GM12872 (cell line): ENCODE results near the gene NME4.

ENCODE experiments used
- TF ChIP-seq, protein P1 (sequence below): IDR thresholded peaks from 3 replicates; pipeline ENCODE4 v1.5.1; 2011; ENCODE audit warnings: low read depth, mild to moderate bottlenecking, low read length, moderate library complexity; ENCODE audit not compliant: insufficient read depth

NME4 gene

GRCh38 chr16:396199-396598 is 800 bp upstream of the NME4 start:
- TF ChIP-seq, protein P1, sequence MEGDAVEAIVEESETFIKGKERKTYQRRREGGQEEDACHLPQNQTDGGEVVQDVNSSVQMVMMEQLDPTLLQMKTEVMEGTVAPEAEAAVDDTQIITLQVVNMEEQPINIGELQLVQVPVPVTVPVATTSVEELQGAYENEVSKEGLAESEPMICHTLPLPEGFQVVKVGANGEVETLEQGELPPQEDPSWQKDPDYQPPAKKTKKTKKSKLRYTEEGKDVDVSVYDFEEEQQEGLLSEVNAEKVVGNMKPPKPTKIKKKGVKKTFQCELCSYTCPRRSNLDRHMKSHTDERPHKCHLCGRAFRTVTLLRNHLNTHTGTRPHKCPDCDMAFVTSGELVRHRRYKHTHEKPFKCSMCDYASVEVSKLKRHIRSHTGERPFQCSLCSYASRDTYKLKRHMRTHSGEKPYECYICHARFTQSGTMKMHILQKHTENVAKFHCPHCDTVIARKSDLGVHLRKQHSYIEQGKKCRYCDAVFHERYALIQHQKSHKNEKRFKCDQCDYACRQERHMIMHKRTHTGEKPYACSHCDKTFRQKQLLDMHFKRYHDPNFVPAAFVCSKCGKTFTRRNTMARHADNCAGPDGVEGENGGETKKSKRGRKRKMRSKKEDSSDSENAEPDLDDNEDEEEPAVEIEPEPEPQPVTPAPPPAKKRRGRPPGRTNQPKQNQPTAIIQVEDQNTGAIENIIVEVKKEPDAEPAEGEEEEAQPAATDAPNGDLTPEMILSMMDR, result no peak

GRCh38 chr16:396605-397004 is 394 bp upstream of the NME4 start:
- TF ChIP-seq, protein P1, result no peak

- TF ChIP-seq, protein P1, result peak; percentile 41; the same call in 1 of the 3 replicates
These were observed 835 bp downstream of the NME4 start for GRCh38 chr16:397736-398332.

- TF ChIP-seq, protein P1, result no peak
These were observed 1.8 kb downstream of the NME4 start for GRCh38 chr16:398561-399339.

DNA sequence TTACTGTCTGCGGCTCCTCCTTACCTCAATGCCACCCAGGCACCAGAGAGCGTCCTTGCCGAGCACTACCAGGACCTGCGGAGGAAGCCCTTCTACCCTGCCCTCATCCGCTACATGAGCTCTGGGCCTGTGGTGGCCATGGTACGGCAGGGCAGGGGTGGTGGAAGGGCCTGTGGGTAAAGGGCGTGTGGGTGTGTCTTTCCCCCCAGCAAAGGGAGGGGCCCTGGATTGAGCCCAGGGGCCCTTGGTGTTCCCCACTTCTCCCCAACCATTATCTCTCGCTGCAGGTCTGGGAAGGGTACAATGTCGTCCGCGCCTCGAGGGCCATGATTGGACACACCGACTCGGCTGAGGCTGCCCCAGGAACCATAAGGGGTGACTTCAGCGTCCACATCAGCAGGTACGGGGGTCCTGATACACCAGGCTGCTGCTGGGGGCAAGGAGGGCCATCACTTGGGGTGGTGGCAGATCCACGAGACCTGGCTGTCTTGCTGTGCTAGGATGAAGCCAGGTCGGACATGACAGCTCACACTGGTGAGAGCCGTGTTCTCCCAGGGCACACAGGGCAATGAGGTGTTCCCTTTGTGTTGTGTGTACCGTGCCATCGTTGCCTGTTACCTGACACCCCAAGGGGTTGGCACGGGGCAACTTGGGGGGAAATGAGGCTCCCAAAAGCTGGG is 2.5 kb downstream of the NME4 start:
- TF ChIP-seq, protein P1, result no peak

DNA sequence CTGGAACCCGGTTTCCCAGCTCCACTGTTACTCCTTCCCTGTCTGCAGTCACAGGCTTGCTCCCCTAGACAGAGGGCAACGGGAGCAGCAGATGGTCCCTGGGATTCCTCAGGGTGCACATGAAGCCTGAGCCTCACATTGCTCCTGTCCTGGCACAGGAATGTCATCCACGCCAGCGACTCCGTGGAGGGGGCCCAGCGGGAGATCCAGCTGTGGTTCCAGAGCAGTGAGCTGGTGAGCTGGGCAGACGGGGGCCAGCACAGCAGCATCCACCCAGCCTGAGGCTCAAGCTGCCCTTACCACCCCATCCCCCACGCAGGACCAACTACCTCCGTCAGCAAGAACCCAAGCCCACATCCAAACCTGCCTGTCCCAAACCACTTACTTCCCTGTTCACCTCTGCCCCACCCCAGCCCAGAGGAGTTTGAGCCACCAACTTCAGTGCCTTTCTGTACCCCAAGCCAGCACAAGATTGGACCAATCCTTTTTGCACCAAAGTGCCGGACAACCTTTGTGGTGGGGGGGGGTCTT is 3.1 kb downstream of the NME4 start:
- TF ChIP-seq, protein P1, result no peak
